ENCODE results near the gene OR10K1.

OR10K1 gene

DNA sequence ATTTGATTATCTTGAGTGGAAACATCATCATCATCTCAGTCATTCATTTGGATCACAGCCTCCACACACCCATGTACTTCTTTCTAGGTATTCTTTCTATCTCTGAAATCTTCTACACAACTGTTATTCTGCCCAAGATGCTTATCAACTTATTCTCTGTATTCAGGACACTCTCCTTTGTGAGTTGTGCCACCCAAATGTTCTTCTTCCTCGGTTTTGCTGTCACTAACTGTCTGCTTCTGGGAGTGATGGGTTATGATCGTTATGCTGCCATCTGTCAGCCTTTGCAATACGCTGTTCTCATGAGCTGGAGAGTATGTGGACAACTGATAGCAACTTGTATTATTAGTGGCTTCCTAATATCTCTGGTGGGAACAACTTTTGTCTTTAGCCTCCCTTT, 29.7 kb downstream of the OR10K1 start:
- in situ Hi-C loops (cut with MboI; ENCODE audit: low pct_unique_long_range_greater_than_20kb, low sequenced_read_pairs, unreplicated experiment), result loop anchor here (25.0 kb wide), 1 partner anchor 279 kb away; no protein-coding TSS in a partner anchor
- DNase-seq (ENCODE audit: low spot score), result no peak
- TF ChIP-seq, protein P1, sequence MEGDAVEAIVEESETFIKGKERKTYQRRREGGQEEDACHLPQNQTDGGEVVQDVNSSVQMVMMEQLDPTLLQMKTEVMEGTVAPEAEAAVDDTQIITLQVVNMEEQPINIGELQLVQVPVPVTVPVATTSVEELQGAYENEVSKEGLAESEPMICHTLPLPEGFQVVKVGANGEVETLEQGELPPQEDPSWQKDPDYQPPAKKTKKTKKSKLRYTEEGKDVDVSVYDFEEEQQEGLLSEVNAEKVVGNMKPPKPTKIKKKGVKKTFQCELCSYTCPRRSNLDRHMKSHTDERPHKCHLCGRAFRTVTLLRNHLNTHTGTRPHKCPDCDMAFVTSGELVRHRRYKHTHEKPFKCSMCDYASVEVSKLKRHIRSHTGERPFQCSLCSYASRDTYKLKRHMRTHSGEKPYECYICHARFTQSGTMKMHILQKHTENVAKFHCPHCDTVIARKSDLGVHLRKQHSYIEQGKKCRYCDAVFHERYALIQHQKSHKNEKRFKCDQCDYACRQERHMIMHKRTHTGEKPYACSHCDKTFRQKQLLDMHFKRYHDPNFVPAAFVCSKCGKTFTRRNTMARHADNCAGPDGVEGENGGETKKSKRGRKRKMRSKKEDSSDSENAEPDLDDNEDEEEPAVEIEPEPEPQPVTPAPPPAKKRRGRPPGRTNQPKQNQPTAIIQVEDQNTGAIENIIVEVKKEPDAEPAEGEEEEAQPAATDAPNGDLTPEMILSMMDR (IDR thresholded peaks at IDR 0.05; ENCODE audit: extremely low read depth, insufficient read depth, missing control alignments), result peak; percentile 1

GRCh38 chr1:158493054-158493453, 31.4 kb downstream of the OR10K1 start:
- TF ChIP-seq, protein P1 (IDR thresholded peaks at IDR 0.05; ENCODE audit: extremely low read depth, insufficient read depth, missing control alignments), result no peak
- in situ Hi-C loops (cut with MboI; ENCODE audit: low pct_unique_long_range_greater_than_20kb, low sequenced_read_pairs, unreplicated experiment), result loop anchor here (25.0 kb wide), 1 partner anchor 281 kb away; no protein-coding TSS in a partner anchor
- no peak for DNase-seq (ENCODE audit: low spot score)

DNA sequence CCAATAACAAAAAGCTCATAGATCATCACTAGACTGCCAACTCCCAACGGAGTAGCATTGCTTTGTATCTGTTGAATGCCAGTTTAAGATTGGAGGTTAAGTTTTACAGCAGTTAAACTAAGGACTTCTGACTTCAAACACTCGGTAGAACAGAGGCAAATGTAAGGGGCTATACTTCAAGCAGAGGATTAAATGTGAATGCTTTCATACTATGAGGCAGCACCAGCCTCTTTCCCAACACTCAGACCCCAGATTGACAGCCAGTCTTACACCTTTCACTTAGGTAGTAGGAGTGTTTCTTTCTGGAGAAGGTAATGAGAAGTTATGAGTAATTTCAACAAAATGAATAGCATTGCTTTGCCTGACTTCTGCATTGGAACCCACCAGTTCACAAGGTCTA, 33.2 kb downstream of the OR10K1 start:
- in situ Hi-C loops (cut with MboI; ENCODE audit: low pct_unique_long_range_greater_than_20kb, low sequenced_read_pairs, unreplicated experiment), result loop anchor here (25.0 kb wide), 1 partner anchor 282 kb away; no protein-coding TSS in a partner anchor
- no peak for DNase-seq (ENCODE audit: low spot score)
- TF ChIP-seq, protein P1 (IDR thresholded peaks at IDR 0.05; ENCODE audit: extremely low read depth, insufficient read depth, missing control alignments), result no peak

DNA sequence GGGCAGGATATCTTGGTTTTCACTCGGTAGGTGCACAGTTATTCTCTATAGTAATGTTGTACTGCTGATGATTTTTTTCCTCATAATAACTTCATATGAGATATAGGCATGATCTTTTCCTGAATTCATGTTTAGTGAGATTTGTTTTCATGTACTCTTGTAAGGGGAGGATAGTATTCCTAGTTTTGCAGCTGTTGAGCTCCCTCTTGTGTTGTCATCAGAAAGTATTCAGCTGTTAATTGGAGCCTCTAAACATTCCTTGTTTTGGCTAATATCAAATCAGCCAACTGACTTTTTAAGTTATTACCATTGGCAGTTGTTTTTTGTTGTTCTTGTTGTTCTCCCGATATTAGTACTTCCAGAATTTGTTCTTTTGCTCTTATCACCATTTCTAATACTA, 34.7 kb downstream of the OR10K1 start:
- peak; percentile 7 for DNase-seq (ENCODE audit: low spot score)
- TF ChIP-seq, protein P1 (IDR thresholded peaks at IDR 0.05; ENCODE audit: extremely low read depth, insufficient read depth, missing control alignments), result peak; percentile 46
- in situ Hi-C loops (cut with MboI; ENCODE audit: low pct_unique_long_range_greater_than_20kb, low sequenced_read_pairs, unreplicated experiment), result loop anchor here (25.0 kb wide), 1 partner anchor 284 kb away; no protein-coding TSS in a partner anchor

- TF ChIP-seq, protein P1 (IDR thresholded peaks at IDR 0.05; ENCODE audit: extremely low read depth, insufficient read depth, missing control alignments), result peak; percentile 76
- in situ Hi-C loops (cut with MboI; ENCODE audit: low pct_unique_long_range_greater_than_20kb, low sequenced_read_pairs, unreplicated experiment), result loop anchor here (25.0 kb wide), 2 partner anchors 481 to 581 kb away; partner anchors contain the start of gene AIM2
- peak; percentile 11 for DNase-seq (ENCODE audit: low spot score)
Measured at GRCh38 chr1:158506369-158506987, 44.8 kb downstream of the OR10K1 start.

GRCh38 chr1:158507511-158507910, 45.9 kb downstream of the OR10K1 start:
- DNase-seq (ENCODE audit: low spot score), result no peak
- in situ Hi-C loops (cut with MboI; ENCODE audit: low pct_unique_long_range_greater_than_20kb, low sequenced_read_pairs, unreplicated experiment), result loop anchor here (25.0 kb wide), 2 partner anchors 480 to 580 kb away; partner anchors contain the start of gene AIM2
- TF ChIP-seq, protein P1 (IDR thresholded peaks at IDR 0.05; ENCODE audit: extremely low read depth, insufficient read depth, missing control alignments), result no peak
